WERI-Rb-1 (cell line): ENCODE results near the gene ADAMTSL5.

Source experiments
- DNase-seq: peaks from one replicate; pipeline ENCODE4 v3.0.0-alpha.2; 2020
- H3K27ac ChIP-seq: fragments of 250-450 bp; sonication (Bioruptor Pico); 2 replicates; pipeline ENCODE4 v1.5.1; 2020; ENCODE audit warnings: mild to moderate bottlenecking, moderate library complexity
- H3K27me3 ChIP-seq: fragments of 250-450 bp; sonication (Bioruptor Pico); 2 replicates; pipeline ENCODE4 v1.5.1; 2021; ENCODE audit warnings: mild to moderate bottlenecking, low read depth, moderate library complexity; ENCODE audit not compliant: insufficient read depth, severe bottlenecking
- H3K36me3 ChIP-seq: fragments of 250-450 bp; sonication (Bioruptor Pico); 2 replicates; pipeline ENCODE4 v1.5.1; 2020; ENCODE audit warnings: mild to moderate bottlenecking, moderate library complexity
- H3K4me3 ChIP-seq: 2 replicates; pipeline ENCODE4 v1.5.1; 2011; ENCODE audit warnings: low read depth, mild to moderate bottlenecking, control low read depth, low read length
- H3K9me3 ChIP-seq: fragments of 250-450 bp; sonication (Bioruptor Pico); 2 replicates; pipeline ENCODE4 v1.5.1; 2021; ENCODE audit warnings: mild to moderate bottlenecking, moderate library complexity; ENCODE audit not compliant: severe bottlenecking
- TF ChIP-seq, protein P1 (sequence below): IDR thresholded peaks from 2 replicates; pipeline ENCODE4 v1.5.1; 2011; ENCODE audit warnings: low read depth, mild to moderate bottlenecking, control low read depth, inconsistent platforms, low read length

Gene ADAMTSL5

GRCh38 chr19:1555487-1556389 is 42.9 kb upstream of the ADAMTSL5 start:
- Histone ChIP-seq H3K27me3 (no peaks in the 10 kb centered on the region), H3K27ac (no peak overlapping the region), H3K4me3 (no peak overlapping the region), H3K9me3 (no peaks in the 10 kb centered on the region), H3K36me3 (peaks cover 38% of the 10 kb centered on the region)
- no peak for DNase-seq
- TF ChIP-seq, protein P1, sequence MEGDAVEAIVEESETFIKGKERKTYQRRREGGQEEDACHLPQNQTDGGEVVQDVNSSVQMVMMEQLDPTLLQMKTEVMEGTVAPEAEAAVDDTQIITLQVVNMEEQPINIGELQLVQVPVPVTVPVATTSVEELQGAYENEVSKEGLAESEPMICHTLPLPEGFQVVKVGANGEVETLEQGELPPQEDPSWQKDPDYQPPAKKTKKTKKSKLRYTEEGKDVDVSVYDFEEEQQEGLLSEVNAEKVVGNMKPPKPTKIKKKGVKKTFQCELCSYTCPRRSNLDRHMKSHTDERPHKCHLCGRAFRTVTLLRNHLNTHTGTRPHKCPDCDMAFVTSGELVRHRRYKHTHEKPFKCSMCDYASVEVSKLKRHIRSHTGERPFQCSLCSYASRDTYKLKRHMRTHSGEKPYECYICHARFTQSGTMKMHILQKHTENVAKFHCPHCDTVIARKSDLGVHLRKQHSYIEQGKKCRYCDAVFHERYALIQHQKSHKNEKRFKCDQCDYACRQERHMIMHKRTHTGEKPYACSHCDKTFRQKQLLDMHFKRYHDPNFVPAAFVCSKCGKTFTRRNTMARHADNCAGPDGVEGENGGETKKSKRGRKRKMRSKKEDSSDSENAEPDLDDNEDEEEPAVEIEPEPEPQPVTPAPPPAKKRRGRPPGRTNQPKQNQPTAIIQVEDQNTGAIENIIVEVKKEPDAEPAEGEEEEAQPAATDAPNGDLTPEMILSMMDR, result no peak

GRCh38 chr19:1554968-1555367 is 42.1 kb upstream of the ADAMTSL5 start:
- TF ChIP-seq, protein P1, result no peak
- no peak overlapping the region for H3K27ac ChIP-seq
- no peak overlapping the region for H3K4me3 ChIP-seq
- no peak for DNase-seq
- no peaks in the 10 kb centered on the region for H3K9me3 ChIP-seq
- peaks cover 30% of the 10 kb centered on the region for H3K36me3 ChIP-seq
- no peaks in the 10 kb centered on the region for H3K27me3 ChIP-seq

GRCh38 chr19:1553415-1553814 is 40.6 kb upstream of the ADAMTSL5 start:
- H3K36me3 ChIP-seq, result peaks cover 20% of the 10 kb centered on the region
- H3K4me3 ChIP-seq, result no peak overlapping the region
- no peaks in the 10 kb centered on the region for H3K27me3 ChIP-seq
- H3K9me3 ChIP-seq, result no peaks in the 10 kb centered on the region
- no peak overlapping the region for H3K27ac ChIP-seq
- DNase-seq, result no peak
- TF ChIP-seq, protein P1, result no peak

DNA sequence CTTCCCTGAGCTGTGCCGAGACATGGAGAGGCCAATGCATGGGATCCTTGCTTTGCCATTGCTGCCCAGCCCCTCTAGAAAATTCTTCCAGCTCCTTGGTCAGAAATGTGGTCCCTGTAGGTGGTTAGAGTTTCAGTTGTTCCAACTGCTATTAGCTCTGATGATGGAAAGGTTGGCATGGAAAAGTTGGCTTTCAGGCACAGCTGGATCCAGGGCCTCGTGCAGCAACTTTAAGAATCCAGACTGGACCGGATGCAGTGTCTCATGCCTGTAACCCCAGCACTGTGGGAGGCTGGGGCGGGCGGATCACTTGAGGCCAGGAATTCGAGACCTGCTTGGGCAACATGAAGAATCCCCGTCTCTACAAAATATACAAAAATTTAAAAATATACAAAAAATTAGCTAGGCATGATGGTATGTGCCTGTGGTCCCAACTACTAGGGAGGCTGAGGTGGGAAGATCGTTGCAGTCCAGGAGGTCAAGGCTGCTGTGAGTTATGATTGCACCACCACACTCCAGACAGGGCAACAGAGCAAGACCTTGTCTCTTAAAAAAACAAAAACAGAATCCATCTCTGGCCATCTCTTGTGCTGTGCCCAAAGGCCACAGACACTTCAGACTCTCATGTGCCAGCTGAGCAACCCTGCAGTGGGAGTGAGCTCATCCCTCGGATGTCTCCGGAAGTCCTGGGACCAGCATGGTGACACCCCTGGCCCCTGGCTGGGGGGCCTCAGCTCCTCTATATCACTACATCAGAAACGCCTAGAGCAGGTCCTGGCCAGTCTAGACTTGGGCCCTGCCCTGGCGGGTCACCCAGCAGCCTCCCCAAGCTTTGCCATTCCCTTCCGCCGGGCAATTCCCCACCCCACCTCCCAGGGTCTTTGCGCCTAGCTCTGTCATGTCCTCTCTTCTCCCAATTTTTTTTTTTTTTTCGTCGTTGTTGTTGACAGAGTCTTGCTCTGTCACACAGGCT is 38.5 kb upstream of the ADAMTSL5 start:
- no peak for DNase-seq
- TF ChIP-seq, protein P1, result no peak
- Histone ChIP-seq H3K27ac (no peak overlapping the region), H3K9me3 (no peaks in the 10 kb centered on the region), H3K27me3 (no peaks in the 10 kb centered on the region), H3K36me3 (peaks cover 8% of the 10 kb centered on the region), H3K4me3 (no peak overlapping the region)

GRCh38 chr19:1549332-1549945 is 36.6 kb upstream of the ADAMTSL5 start:
- DNase-seq, result no peak
- TF ChIP-seq, protein P1, result no peak
- Histone ChIP-seq H3K36me3 (peaks cover 6% of the 10 kb centered on the region), H3K4me3 (no peak overlapping the region), H3K27ac (no peak overlapping the region), H3K9me3 (no peaks in the 10 kb centered on the region), H3K27me3 (peaks cover 4% of the 10 kb centered on the region)
